ENCODE results near the gene SIM2.

Gene SIM2

DNA sequence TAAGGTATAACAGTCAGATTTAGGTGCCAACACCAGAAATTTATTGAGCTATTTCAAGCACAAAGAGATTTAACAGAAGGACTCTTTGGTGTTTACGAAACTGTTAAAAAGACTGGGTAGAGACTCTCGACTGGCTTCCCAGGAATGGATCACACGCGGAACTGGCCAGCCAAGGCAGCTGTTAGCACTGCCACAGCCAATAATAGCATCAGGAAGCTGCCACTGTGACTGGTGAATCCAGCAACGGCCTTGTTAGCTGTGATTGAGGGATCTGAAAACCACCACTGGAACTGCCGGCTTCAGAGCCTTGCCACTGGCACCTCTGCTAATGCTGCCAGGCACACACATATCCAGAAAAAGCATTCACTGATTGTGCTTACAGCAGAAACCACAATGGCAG lies 10.6 kb upstream of the SIM2 start:
- H3K27ac ChIP-seq (replicated peaks), result no peak overlapping the region
- H3K27me3 ChIP-seq (ENCODE audit: insufficient read depth, poor library complexity, severe bottlenecking), result peaks cover 32% of the 10 kb centered on the region
- no peak for TF ChIP-seq SPI1 (IDR thresholded peaks at IDR 0.05; ENCODE audit: borderline replicate concordance, low read depth)
- TF ChIP-seq, protein P1, sequence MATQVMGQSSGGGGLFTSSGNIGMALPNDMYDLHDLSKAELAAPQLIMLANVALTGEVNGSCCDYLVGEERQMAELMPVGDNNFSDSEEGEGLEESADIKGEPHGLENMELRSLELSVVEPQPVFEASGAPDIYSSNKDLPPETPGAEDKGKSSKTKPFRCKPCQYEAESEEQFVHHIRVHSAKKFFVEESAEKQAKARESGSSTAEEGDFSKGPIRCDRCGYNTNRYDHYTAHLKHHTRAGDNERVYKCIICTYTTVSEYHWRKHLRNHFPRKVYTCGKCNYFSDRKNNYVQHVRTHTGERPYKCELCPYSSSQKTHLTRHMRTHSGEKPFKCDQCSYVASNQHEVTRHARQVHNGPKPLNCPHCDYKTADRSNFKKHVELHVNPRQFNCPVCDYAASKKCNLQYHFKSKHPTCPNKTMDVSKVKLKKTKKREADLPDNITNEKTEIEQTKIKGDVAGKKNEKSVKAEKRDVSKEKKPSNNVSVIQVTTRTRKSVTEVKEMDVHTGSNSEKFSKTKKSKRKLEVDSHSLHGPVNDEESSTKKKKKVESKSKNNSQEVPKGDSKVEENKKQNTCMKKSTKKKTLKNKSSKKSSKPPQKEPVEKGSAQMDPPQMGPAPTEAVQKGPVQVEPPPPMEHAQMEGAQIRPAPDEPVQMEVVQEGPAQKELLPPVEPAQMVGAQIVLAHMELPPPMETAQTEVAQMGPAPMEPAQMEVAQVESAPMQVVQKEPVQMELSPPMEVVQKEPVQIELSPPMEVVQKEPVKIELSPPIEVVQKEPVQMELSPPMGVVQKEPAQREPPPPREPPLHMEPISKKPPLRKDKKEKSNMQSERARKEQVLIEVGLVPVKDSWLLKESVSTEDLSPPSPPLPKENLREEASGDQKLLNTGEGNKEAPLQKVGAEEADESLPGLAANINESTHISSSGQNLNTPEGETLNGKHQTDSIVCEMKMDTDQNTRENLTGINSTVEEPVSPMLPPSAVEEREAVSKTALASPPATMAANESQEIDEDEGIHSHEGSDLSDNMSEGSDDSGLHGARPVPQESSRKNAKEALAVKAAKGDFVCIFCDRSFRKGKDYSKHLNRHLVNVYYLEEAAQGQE (IDR thresholded peaks at IDR 0.05; ENCODE audit: insufficient replicate concordance, low read depth), result no peak
- TF ChIP-seq POLR2AphosphoS5 (IDR thresholded peaks at IDR 0.05; ENCODE audit: low read depth), result no peak
- no peak for TF ChIP-seq GABPA (IDR thresholded peaks at IDR 0.05; ENCODE audit: low read depth)
- DNase-seq (ENCODE audit: low read depth in 1 of 2, low spot score in 1 of 2), result no peak
- no peak overlapping the region for H3K4me3 ChIP-seq (replicated peaks; ENCODE audit: insufficient read depth, low read length)

DNA sequence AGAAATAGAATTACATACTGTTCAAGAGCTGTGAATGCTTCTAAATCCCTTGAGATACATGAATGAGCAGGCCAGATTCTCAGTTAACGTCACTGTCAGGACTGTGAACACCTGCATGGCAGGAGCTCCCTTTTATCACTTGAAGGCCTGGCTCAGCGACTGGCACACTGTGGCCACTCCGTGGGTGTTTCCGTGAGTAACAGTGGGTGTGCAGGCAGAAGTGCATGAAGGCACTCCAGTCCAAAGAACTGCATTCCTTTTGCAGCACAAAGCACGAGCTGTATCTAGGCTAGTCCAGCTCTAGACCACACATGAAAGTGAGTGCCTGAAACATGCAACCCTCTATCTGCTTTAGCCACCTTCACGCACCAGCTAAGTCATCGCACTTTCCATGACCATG lies 9.6 kb upstream of the SIM2 start:
- peaks cover 42% of the 10 kb centered on the region for H3K27me3 ChIP-seq (ENCODE audit: insufficient read depth, poor library complexity, severe bottlenecking)
- no peak overlapping the region for H3K4me3 ChIP-seq (replicated peaks; ENCODE audit: insufficient read depth, low read length)
- no peak for DNase-seq (ENCODE audit: low read depth in 1 of 2, low spot score in 1 of 2)
- no peak overlapping the region for H3K27ac ChIP-seq (replicated peaks)
- TF ChIP-seq POLR2AphosphoS5 (IDR thresholded peaks at IDR 0.05; ENCODE audit: low read depth) (no peak), GABPA (IDR thresholded peaks at IDR 0.05; ENCODE audit: low read depth) (no peak), SPI1 (IDR thresholded peaks at IDR 0.05; ENCODE audit: borderline replicate concordance, low read depth) (no peak)
- TF ChIP-seq, protein P1 (IDR thresholded peaks at IDR 0.05; ENCODE audit: insufficient replicate concordance, low read depth), result no peak
- TF ChIP-seq, protein P2, sequence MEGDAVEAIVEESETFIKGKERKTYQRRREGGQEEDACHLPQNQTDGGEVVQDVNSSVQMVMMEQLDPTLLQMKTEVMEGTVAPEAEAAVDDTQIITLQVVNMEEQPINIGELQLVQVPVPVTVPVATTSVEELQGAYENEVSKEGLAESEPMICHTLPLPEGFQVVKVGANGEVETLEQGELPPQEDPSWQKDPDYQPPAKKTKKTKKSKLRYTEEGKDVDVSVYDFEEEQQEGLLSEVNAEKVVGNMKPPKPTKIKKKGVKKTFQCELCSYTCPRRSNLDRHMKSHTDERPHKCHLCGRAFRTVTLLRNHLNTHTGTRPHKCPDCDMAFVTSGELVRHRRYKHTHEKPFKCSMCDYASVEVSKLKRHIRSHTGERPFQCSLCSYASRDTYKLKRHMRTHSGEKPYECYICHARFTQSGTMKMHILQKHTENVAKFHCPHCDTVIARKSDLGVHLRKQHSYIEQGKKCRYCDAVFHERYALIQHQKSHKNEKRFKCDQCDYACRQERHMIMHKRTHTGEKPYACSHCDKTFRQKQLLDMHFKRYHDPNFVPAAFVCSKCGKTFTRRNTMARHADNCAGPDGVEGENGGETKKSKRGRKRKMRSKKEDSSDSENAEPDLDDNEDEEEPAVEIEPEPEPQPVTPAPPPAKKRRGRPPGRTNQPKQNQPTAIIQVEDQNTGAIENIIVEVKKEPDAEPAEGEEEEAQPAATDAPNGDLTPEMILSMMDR (IDR thresholded peaks at IDR 0.05; ENCODE audit: insufficient read depth, low read length), result no peak

DNA sequence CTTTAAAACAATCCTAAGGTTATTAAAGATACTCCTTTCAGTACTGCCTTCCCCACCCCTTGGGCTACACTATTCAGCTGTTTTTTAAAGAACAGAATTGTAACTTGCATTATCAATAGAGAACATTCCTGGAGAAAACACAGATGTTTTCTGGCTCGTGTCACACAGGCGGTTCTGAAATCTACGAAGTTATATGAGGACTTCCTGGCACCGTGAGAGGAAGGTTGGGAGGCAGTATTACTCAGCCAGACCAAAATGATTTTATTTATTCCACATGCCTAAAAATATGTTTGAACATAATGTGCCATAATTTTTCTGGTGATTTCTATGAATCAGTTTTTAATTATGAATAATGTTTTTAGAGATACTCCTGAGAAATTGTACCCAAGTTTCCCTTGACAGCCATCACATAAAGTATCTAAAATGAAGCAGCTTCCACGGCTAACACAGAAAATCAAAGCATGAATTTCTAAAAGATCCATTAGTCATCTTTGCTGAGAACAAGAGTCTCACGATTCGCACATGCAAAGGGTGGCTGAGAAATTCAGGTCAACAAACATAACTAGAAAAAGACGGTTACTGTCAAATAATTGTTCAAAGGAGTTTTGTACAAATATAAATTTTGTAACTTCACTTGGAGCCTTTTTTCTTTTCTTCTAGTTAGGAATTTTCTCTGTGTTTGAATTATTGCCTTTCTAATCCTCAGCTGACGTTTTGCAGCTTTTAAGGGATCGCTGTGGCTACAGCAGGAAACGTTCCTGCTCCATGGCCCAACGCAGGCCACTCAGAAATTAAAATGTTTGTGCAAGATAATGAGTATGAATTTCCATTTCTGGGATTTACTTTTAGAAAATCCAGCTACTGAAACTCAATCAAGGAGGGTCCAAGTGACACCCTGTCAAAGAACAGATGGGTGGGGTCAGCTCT lies 8.0 kb upstream of the SIM2 start:
- Histone ChIP-seq H3K4me3 (replicated peaks; ENCODE audit: insufficient read depth, low read length) (no peak overlapping the region), H3K27ac (replicated peaks) (no peak overlapping the region), H3K27me3 (ENCODE audit: insufficient read depth, poor library complexity, severe bottlenecking) (peaks cover 55% of the 10 kb centered on the region)
- DNase-seq (ENCODE audit: low read depth in 1 of 2, low spot score in 1 of 2), result no peak
- TF ChIP-seq, protein P1 (IDR thresholded peaks at IDR 0.05; ENCODE audit: insufficient replicate concordance, low read depth), result no peak
- no peak for TF ChIP-seq POLR2AphosphoS5 (IDR thresholded peaks at IDR 0.05; ENCODE audit: low read depth)
- TF ChIP-seq, protein P2 (IDR thresholded peaks at IDR 0.05; ENCODE audit: insufficient read depth, low read length), result no peak
